ENCODE measurements around the gene GDI2.
"Not testable (repeated sequence)": the region's sequence is repeated elsewhere in the genome, so short reads cannot be mapped to it uniquely, and the experiment has no call there.

The GDI2 gene

GRCh38 chr10:5782174-5782573, 31.1 kb downstream of the GDI2 start:
- Histone ChIP-seq H3K36me3 (ENCODE audit: control insufficient read depth, insufficient read depth, low read length) (peaks cover 83% of the 10 kb centered on the region), H3K9ac (ENCODE audit: low read depth, low read length) (no peak overlapping the region), H3K27ac (ENCODE audit: low read depth, low read length) (no peak overlapping the region), H3K27me3 (ENCODE audit: control insufficient read depth, insufficient read depth, low read length) (no peaks in the 10 kb centered on the region), H3K4me1 (ENCODE audit: control insufficient read depth, insufficient read depth, low read length) (no peaks in the 10 kb centered on the region), H3K9me3 (ENCODE audit: control insufficient read depth, insufficient read depth, low read length) (no peaks in the 10 kb centered on the region), H3K4me3 (ENCODE audit: low read depth, low read length) (no peak overlapping the region)

DNA sequence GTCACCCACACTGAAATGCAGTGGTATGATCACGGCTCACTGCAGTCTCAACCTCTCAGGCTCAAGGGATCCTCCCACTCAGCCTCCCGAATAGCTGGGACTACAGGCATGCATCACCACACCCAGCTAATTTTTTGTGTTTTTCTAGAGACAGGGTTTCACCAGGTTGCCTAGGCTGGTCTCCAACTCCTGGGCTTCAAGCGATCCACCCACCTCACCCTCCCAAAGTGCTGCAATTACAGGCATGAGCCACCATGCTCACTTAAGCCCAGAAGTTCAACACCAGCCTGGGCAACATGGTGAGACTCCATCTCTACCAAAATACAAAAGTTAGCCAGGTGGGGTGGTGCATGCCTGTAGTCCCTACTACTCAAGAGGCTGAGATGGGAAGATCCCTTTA, 33.5 kb downstream of the GDI2 start:
- H3K27me3 ChIP-seq (ENCODE audit: control insufficient read depth, insufficient read depth, low read length): no peaks in the 10 kb centered on the region
- H3K27ac ChIP-seq (ENCODE audit: low read depth, low read length): no peak overlapping the region
- no peaks in the 10 kb centered on the region for H3K9me3 ChIP-seq (ENCODE audit: control insufficient read depth, insufficient read depth, low read length)
- H3K4me3 ChIP-seq (ENCODE audit: low read depth, low read length): no peak overlapping the region
- no peaks in the 10 kb centered on the region for H3K4me1 ChIP-seq (ENCODE audit: control insufficient read depth, insufficient read depth, low read length)
- H3K9ac ChIP-seq (ENCODE audit: low read depth, low read length): no peak overlapping the region
- peaks cover 72% of the 10 kb centered on the region for H3K36me3 ChIP-seq (ENCODE audit: control insufficient read depth, insufficient read depth, low read length)

GRCh38 chr10:5777758-5778157, 35.5 kb downstream of the GDI2 start:
- not testable (repeated sequence) for H3K4me1 ChIP-seq (ENCODE audit: control insufficient read depth, insufficient read depth, low read length); H3K27ac ChIP-seq (ENCODE audit: low read depth, low read length); H3K4me3 ChIP-seq (ENCODE audit: low read depth, low read length); H3K9me3 ChIP-seq (ENCODE audit: control insufficient read depth, insufficient read depth, low read length); H3K27me3 ChIP-seq (ENCODE audit: control insufficient read depth, insufficient read depth, low read length); H3K9ac ChIP-seq (ENCODE audit: low read depth, low read length)
- H3K36me3 ChIP-seq (ENCODE audit: control insufficient read depth, insufficient read depth, low read length): peaks cover 70% of the 10 kb centered on the region

DNA sequence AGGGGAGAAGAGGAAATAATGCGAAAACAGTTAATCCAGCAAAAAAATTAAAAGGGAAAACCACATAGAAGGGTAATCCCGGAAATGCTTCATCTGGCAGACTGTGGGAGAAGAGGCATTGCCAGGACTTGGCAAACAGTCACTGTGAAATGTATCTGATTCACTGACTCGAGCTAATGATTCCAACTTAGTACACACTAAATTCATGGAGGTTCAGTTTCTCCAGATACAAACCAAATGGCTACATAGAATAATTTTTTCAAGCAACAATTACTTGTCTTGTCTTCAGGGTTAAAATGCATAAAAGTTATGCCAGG, 36.4 kb downstream of the GDI2 start:
- Histone ChIP-seq H3K4me3 (ENCODE audit: low read depth, low read length) (no peak overlapping the region), H3K36me3 (ENCODE audit: control insufficient read depth, insufficient read depth, low read length) (peaks cover 70% of the 10 kb centered on the region), H3K4me1 (ENCODE audit: control insufficient read depth, insufficient read depth, low read length) (no peaks in the 10 kb centered on the region), H3K9ac (ENCODE audit: low read depth, low read length) (no peak overlapping the region), H3K27me3 (ENCODE audit: control insufficient read depth, insufficient read depth, low read length) (no peaks in the 10 kb centered on the region), H3K27ac (ENCODE audit: low read depth, low read length) (no peak overlapping the region), H3K9me3 (ENCODE audit: control insufficient read depth, insufficient read depth, low read length) (no peaks in the 10 kb centered on the region)

DNA sequence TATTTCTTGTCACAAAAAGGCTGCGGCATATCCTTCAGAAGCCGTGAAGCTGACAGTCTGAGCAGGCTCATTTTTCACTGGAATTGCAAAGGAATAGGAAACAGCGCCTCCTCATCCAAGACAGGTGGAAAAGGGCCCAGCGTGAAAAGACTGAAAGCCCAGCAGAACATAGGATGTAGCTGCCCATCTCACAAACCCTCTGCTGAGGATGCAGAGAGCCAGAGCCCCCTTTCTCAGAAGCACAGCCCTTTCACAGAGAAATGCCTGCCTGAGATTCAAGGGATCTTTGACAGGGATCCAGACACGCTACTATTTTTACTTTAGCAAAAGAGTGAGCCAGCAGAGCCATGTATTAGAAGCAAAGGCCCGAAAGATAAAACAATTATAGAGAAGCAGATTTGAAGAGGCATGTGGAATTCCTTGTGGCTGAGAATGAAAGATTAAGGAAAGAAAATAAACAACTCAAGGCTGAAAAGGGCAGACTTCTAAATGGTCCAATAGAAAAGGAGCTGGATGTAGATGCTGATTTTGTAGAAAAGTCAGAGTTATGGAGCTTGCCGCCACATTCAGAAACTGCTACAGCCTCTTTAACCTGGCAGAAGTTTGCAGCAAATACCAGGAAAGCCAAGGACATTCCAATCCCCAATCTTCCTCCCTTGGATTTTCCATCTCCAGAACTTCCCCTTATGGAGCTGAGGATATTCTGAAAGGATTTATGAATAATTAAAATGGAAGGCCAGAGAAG, 36.9 kb downstream of the GDI2 start:
- H3K36me3 ChIP-seq (ENCODE audit: control insufficient read depth, insufficient read depth, low read length): peaks cover 73% of the 10 kb centered on the region
- H3K27me3 ChIP-seq (ENCODE audit: control insufficient read depth, insufficient read depth, low read length): no peaks in the 10 kb centered on the region
- no peak overlapping the region for H3K9ac ChIP-seq (ENCODE audit: low read depth, low read length)
- H3K4me1 ChIP-seq (ENCODE audit: control insufficient read depth, insufficient read depth, low read length): no peaks in the 10 kb centered on the region
- no peak overlapping the region for H3K4me3 ChIP-seq (ENCODE audit: low read depth, low read length)
- no peak overlapping the region for H3K27ac ChIP-seq (ENCODE audit: low read depth, low read length)
- H3K9me3 ChIP-seq (ENCODE audit: control insufficient read depth, insufficient read depth, low read length): no peaks in the 10 kb centered on the region

DNA sequence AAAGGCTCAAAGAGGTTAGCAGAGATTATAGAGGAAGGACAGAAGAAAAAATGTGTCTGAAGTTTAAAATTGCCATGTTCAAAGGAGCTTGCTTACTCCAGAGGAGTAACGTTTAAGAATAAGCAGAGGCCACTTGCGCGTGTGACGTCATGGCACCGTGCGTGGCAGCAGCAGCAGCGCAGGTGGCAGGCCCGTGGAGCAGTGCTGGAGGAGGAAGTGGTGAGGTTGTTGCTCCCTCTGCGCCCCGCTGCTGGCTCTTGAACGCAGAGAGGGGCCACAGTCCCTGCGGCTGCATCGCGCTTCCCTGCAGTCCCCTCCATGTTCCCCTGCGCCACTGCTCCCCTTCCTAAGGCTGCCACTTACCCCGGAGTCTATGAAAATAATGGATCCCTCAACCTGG, 37.5 kb downstream of the GDI2 start:
- Histone ChIP-seq H3K9ac (ENCODE audit: low read depth, low read length) (no peak overlapping the region), H3K36me3 (ENCODE audit: control insufficient read depth, insufficient read depth, low read length) (peaks cover 75% of the 10 kb centered on the region), H3K27me3 (ENCODE audit: control insufficient read depth, insufficient read depth, low read length) (no peaks in the 10 kb centered on the region), H3K4me3 (ENCODE audit: low read depth, low read length) (no peak overlapping the region), H3K9me3 (ENCODE audit: control insufficient read depth, insufficient read depth, low read length) (no peaks in the 10 kb centered on the region), H3K4me1 (ENCODE audit: control insufficient read depth, insufficient read depth, low read length) (no peaks in the 10 kb centered on the region), H3K27ac (ENCODE audit: low read depth, low read length) (no peak overlapping the region)

GRCh38 chr10:5774987-5775620, 38.1 kb downstream of the GDI2 start:
- no peak overlapping the region for H3K27ac ChIP-seq (ENCODE audit: low read depth, low read length)
- no peak overlapping the region for H3K4me3 ChIP-seq (ENCODE audit: low read depth, low read length)
- H3K9ac ChIP-seq (ENCODE audit: low read depth, low read length): no peak overlapping the region
- no peaks in the 10 kb centered on the region for H3K9me3 ChIP-seq (ENCODE audit: control insufficient read depth, insufficient read depth, low read length)
- peaks cover 70% of the 10 kb centered on the region for H3K36me3 ChIP-seq (ENCODE audit: control insufficient read depth, insufficient read depth, low read length)
- no peaks in the 10 kb centered on the region for H3K4me1 ChIP-seq (ENCODE audit: control insufficient read depth, insufficient read depth, low read length)
- H3K27me3 ChIP-seq (ENCODE audit: control insufficient read depth, insufficient read depth, low read length): no peaks in the 10 kb centered on the region

- no peak overlapping the region for H3K9ac ChIP-seq (ENCODE audit: low read depth, low read length)
- H3K4me3 ChIP-seq (ENCODE audit: low read depth, low read length): no peak overlapping the region
- H3K27ac ChIP-seq (ENCODE audit: low read depth, low read length): no peak overlapping the region
- H3K36me3 ChIP-seq (ENCODE audit: control insufficient read depth, insufficient read depth, low read length): peaks cover 86% of the 10 kb centered on the region
- no peaks in the 10 kb centered on the region for H3K4me1 ChIP-seq (ENCODE audit: control insufficient read depth, insufficient read depth, low read length)
- no peaks in the 10 kb centered on the region for H3K27me3 ChIP-seq (ENCODE audit: control insufficient read depth, insufficient read depth, low read length)
- no peaks in the 10 kb centered on the region for H3K9me3 ChIP-seq (ENCODE audit: control insufficient read depth, insufficient read depth, low read length)
These were observed 47.0 kb downstream of the GDI2 start for GRCh38 chr10:5766189-5766588.

DNA sequence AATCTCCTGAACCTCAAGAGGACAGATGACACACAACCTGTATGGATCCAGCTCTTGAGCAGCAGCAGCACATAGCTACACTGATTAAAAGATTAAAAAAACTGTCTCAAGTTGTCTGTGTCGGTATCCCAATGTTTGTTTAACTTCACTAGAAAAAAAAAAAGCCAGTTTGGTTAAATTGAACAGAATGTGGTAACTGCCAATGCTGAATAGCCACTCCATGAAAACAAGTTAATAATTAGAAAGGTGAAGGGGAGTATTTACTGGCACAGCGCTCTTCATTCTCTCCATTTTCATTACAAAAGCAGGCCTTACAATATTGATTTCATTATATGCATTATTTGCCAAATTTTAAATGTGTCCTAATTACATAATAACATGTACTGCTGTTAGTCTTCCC, 47.6 kb downstream of the GDI2 start:
- Histone ChIP-seq H3K4me1 (ENCODE audit: control insufficient read depth, insufficient read depth, low read length) (no peaks in the 10 kb centered on the region), H3K36me3 (ENCODE audit: control insufficient read depth, insufficient read depth, low read length) (peaks cover 88% of the 10 kb centered on the region), H3K27me3 (ENCODE audit: control insufficient read depth, insufficient read depth, low read length) (no peaks in the 10 kb centered on the region), H3K9ac (ENCODE audit: low read depth, low read length) (no peak overlapping the region), H3K27ac (ENCODE audit: low read depth, low read length) (no peak overlapping the region), H3K9me3 (ENCODE audit: control insufficient read depth, insufficient read depth, low read length) (no peaks in the 10 kb centered on the region), H3K4me3 (ENCODE audit: low read depth, low read length) (no peak overlapping the region)

DNA sequence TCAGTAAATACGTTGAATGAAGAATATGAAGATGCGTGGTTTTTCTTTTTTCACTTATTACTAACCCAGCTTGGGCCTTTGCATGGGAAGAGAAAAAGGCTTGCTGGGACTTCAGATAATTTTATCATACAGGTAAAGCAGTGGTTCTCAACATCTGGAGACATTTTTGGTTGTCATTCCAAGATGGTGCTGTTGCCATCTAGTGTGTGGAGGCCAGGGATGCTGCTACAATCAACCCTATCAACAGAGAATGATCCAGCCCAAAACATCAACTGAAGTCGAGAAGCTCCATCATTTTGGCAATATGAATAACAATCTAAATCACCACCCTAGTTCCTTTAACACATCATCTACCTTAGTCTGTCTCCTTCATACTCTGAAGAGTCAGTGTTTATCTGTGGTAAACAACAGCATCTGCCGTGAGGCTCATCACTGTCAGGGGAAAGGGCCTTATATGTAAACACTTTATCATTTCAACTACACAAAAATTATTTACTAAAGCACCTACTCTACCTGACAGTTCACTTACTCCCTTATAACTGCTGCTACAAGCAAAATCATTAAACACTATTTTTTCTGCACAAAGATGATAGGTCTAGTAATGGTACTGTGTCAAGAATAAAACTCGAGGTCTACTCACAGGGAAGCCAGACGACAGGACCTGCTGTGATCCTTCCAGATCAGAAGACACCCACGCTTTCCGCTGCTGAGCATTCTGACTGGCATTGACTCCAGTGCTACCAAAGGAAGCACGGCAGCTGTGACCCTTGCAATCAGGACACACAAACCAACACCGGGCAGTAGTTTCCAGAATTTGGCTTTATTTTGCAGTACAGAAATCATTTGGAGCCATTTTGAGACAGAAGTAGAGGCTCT, 48.6 kb downstream of the GDI2 start:
- peaks cover 93% of the 10 kb centered on the region for H3K36me3 ChIP-seq (ENCODE audit: control insufficient read depth, insufficient read depth, low read length)
- H3K27ac ChIP-seq (ENCODE audit: low read depth, low read length): no peak overlapping the region
- no peak overlapping the region for H3K9ac ChIP-seq (ENCODE audit: low read depth, low read length)
- no peaks in the 10 kb centered on the region for H3K9me3 ChIP-seq (ENCODE audit: control insufficient read depth, insufficient read depth, low read length)
- no peak overlapping the region for H3K4me3 ChIP-seq (ENCODE audit: low read depth, low read length)
- H3K27me3 ChIP-seq (ENCODE audit: control insufficient read depth, insufficient read depth, low read length): no peaks in the 10 kb centered on the region
- H3K4me1 ChIP-seq (ENCODE audit: control insufficient read depth, insufficient read depth, low read length): no peaks in the 10 kb centered on the region

DNA sequence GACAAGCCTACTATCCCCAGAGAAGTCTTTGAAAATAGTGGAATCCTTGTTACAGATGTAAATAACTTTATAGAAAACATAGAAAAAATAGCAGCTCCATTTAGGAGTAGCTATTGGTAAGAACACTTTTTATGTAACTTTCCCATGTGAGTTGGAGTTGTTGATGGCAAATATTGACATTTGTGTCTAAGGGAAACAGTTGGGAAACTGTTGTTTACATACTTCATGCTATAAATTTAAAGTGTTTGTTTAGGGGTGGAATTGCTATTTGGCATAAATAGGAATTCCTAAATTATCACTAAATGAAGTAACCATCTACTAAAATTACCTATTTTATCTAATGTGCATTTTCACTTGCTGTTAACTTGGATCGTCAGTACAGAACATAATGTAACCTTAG, 50.7 kb downstream of the GDI2 start:
- Histone ChIP-seq H3K4me3 (ENCODE audit: low read depth, low read length) (no peak overlapping the region), H3K27me3 (ENCODE audit: control insufficient read depth, insufficient read depth, low read length) (no peaks in the 10 kb centered on the region), H3K4me1 (ENCODE audit: control insufficient read depth, insufficient read depth, low read length) (no peaks in the 10 kb centered on the region), H3K36me3 (ENCODE audit: control insufficient read depth, insufficient read depth, low read length) (peaks cover 94% of the 10 kb centered on the region), H3K9ac (ENCODE audit: low read depth, low read length) (no peak overlapping the region), H3K9me3 (ENCODE audit: control insufficient read depth, insufficient read depth, low read length) (no peaks in the 10 kb centered on the region), H3K27ac (ENCODE audit: low read depth, low read length) (no peak overlapping the region)

Data from HUES48 (cell line).